22Rv1 (cell line): ENCODE results near the gene CROCC2.

Source experiments
- ZFX ChIP-seq: fragments of 450-650 bp; IDR thresholded peaks from 2 replicates; pipeline ENCODE4 v1.6.1; 2017; ENCODE audit warnings: antibody characterized with exemption, borderline replicate concordance
- TF ChIP-seq, protein P1 (sequence below): fragments of 450-650 bp; IDR thresholded peaks from 2 replicates; pipeline ENCODE4 v1.5.1; 2017; ENCODE audit warnings: mild to moderate bottlenecking

DNA sequence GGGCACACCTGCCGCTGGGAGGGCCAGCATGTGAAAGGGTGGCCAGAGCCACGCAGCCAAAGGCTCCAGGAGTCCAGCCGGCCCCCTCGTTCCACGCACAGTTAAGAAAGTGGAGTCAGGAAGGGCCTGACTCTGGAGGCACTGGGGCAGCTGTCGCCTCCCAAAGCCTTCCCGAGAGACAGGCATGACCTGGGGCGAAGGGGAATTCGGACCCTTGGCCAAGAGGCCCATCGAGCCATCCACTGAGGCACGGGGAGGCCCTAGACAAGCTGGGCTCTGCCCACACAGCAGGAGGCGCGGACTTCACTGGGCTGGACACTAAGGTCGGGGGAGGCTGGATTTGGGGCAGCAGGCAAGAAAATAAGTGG lies 53.8 kb downstream of the CROCC2 start:
- TF ChIP-seq, protein P1, sequence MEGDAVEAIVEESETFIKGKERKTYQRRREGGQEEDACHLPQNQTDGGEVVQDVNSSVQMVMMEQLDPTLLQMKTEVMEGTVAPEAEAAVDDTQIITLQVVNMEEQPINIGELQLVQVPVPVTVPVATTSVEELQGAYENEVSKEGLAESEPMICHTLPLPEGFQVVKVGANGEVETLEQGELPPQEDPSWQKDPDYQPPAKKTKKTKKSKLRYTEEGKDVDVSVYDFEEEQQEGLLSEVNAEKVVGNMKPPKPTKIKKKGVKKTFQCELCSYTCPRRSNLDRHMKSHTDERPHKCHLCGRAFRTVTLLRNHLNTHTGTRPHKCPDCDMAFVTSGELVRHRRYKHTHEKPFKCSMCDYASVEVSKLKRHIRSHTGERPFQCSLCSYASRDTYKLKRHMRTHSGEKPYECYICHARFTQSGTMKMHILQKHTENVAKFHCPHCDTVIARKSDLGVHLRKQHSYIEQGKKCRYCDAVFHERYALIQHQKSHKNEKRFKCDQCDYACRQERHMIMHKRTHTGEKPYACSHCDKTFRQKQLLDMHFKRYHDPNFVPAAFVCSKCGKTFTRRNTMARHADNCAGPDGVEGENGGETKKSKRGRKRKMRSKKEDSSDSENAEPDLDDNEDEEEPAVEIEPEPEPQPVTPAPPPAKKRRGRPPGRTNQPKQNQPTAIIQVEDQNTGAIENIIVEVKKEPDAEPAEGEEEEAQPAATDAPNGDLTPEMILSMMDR, result no peak
- TF ChIP-seq ZFX, result no peak
